HG02884 (cell line): ENCODE data around the gene GRK2.

Experiments used
- ATAC-seq: cut with Tn5 transposase; IDR thresholded peaks from one replicate; pipeline ENCODE4 v1.9.1; 2021; ENCODE audit warnings: mild to moderate bottlenecking, moderate library complexity; ENCODE audit not compliant: unreplicated experiment

The GRK2 gene

DNA sequence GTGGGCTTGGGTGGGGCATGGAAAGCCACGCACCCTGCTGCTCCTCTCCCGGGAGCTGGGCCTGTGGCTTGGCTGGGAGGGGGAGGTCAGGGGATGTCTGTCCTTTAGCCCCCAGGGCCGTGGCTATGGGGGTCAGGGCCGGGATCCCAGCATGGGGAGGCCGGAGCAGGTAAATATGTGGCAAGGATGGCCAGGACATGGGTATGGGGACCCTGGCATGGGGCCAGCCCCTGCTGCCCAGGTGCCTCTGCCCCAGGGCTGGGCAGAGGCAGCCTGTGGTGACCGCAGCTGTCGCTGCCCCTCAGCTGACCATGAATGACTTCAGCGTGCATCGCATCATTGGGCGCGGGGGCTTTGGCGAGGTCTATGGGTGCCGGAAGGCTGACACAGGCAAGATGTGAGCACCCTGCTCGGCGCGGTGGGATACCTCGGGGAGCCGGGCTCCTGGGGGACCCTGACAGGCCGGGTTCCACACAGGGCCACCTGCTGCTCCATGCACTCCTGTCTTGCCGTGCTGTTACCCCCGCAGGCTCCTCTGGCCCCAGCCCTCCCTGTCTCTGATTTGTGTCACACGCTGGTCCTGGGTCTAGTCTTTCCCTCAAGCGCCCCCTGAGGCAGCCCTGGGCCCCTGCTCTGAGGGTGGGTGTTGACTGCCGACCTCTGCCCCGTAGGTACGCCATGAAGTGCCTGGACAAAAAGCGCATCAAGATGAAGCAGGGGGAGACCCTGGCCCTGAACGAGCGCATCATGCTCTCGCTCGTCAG lies 14.7 kb downstream of the GRK2 start:
- no peak for ATAC-seq

- ATAC-seq: no peak
These were observed 15.4 kb downstream of the GRK2 start for GRCh38 chr11:67281552-67282150.

DNA sequence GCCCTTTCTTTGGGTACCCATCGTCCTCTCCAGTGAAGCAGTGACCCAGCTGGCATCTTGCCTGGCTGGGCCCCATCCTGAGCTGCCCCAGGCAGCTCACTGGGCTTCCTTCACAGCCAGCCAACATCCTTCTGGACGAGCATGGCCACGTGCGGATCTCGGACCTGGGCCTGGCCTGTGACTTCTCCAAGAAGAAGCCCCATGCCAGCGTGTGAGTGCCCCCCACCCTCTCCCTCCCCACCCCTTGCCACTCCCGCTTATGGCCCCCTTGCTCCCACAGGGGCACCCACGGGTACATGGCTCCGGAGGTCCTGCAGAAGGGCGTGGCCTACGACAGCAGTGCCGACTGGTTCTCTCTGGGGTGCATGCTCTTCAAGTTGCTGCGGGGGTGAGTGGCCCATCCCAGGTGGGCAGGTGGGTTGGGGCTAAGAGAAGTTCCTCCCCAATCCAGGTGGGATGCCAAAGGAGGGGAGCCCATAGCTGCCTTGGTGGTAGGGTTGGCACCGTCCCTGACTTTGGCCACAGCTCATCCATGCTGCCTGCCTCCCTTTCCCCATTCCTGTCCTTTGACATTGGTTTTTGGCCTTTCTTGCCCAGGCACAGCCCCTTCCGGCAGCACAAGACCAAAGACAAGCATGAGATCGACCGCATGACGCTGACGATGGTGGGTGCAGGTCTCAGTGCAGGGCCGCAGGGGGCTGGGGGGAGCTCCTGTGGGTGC lies 16.0 kb downstream of the GRK2 start:
- ATAC-seq: no peak

DNA sequence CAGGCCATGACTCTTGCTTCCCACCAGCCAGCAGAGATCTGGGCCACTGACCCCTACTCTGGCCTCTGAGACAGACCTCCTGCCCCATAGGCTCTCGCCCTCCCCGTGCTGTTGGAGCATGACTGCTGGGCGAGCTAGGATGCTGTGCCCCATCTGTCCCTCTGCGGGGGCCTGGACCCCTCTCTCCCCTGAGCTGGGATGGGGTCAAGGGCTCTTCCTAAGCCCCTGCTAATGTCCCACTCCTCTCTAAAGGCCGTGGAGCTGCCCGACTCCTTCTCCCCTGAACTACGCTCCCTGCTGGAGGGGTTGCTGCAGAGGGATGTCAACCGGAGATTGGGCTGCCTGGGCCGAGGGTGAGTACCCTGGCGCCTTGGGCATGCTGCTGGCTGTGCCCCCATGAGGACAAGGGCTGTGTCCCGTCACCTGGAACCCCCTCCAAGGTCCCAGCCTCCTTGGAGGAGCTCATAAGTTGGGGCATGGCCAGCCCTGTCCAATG lies 16.7 kb downstream of the GRK2 start:
- no peak for ATAC-seq

DNA sequence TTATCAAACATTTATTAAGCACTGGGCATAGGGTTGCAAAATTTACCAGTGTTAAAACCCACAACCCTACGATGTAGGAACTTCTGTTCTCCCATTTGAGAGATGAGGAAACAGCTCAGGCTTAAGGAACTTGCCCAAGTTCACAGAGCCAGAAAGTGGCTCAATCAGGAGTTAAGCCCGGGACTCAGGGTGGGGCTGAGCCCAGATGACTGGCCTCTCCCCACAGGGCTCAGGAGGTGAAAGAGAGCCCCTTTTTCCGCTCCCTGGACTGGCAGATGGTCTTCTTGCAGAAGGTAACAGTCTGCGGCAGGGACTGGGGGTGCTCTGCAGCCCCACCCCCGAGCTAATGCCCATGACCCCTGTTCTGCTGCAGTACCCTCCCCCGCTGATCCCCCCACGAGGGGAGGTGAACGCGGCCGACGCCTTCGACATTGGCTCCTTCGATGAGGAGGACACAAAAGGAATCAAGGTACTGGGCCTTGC lies 17.2 kb downstream of the GRK2 start:
- no peak for ATAC-seq

DNA sequence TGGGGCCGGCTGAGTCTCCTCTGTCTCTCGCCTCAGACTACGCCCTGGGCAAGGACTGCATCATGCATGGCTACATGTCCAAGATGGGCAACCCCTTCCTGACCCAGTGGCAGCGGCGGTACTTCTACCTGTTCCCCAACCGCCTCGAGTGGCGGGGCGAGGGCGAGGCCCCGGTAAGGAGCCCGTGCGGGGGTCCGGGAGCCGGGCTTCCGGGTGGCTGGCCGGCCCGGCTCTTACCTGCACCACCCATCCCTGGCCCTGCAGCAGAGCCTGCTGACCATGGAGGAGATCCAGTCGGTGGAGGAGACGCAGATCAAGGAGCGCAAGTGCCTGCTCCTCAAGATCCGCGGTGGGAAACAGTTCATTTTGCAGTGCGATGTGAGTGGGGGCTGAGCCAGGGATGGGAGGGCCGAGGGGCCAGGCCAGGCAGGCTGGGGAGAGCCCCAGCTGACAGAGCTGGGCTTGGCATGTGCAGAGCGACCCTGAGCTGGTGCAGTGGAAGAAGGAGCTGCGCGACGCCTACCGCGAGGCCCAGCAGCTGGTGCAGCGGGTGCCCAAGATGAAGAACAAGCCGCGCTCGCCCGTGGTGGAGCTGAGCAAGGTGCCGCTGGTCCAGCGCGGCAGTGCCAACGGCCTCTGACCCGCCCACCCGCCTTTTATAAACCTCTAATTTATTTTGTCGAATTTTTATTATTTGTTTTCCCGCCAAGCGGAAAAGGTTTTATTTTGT lies 18.7 kb downstream of the GRK2 start:
- no peak for ATAC-seq

DNA sequence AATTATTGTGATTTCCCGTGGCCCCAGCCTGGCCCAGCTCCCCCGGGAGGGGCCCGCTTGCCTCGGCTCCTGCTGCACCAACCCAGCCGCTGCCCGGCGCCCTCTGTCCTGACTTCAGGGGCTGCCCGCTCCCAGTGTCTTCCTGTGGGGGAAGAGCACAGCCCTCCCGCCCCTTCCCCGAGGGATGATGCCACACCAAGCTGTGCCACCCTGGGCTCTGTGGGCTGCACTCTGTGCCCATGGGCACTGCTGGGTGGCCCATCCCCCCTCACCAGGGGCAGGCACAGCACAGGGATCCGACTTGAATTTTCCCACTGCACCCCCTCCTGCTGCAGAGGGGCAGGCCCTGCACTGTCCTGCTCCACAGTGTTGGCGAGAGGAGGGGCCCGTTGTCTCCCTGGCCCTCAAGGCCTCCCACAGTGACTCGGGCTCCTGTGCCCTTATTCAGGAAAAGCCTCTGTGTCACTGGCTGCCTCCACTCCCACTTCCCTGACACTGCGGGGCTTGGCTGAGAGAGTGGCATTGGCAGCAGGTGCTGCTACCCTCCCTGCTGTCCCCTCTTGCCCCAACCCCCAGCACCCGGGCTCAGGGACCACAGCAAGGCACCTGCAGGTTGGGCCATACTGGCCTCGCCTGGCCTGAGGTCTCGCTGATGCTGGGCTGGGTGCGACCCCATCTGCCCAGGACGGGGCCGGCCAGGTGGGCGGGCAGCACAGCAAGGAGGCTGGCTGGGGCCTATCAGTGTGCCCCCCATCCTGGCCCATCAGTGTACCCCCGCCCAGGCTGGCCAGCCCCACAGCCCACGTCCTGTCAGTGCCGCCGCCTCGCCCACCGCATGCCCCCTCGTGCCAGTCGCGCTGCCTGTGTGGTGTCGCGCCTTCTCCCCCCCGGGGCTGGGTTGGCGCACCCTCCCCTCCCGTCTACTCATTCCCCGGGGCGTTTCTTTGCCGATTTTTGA lies 19.5 kb downstream of the GRK2 start:
- ATAC-seq: no peak

- no peak for ATAC-seq
These were observed 20.5 kb downstream of the GRK2 start for GRCh38 chr11:67286621-67287333.

DNA sequence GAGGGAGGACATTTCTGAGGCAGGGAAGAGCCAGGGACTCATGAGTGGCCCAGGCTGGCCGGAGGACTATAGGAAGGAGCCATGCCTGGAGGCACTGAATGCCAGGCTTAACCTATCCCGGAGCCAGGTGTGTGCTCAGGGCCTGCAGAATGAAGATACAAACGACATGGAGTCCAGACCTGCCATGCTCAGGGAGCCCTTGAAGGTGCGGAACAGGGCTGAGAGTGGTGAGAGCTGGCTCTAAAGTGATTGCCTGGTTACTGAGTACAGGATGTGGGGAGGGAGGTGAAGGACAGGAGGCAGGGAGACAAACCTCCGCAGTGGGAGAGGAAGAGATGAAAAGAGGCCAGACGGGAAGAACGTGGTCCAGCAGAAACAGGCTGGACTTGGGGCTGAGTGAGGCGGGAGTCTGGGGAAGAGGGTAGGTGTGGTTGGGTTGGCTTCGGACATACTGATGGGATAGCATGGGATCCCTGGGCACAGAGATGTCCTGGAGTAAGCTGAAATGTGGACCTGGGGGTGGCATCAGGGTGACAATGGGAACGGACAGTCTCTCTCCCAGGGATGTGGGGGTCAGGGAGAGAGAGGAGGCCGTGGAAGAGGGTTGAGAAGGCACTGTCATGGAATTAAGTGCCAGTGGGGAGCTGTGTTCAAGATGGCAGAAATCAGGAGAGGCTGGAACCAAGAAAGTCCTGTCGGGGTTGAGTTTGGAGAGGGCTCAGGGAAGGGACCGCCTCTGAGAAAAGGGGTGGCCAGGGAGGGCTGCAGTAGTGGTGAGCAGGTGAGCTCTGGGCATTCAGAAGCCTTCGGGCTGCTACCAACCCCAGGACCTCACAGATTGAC lies 21.3 kb downstream of the GRK2 start:
- ATAC-seq: no peak

- ATAC-seq: no peak
These were observed 21.9 kb downstream of the GRK2 start for GRCh38 chr11:67288198-67288451.

DNA sequence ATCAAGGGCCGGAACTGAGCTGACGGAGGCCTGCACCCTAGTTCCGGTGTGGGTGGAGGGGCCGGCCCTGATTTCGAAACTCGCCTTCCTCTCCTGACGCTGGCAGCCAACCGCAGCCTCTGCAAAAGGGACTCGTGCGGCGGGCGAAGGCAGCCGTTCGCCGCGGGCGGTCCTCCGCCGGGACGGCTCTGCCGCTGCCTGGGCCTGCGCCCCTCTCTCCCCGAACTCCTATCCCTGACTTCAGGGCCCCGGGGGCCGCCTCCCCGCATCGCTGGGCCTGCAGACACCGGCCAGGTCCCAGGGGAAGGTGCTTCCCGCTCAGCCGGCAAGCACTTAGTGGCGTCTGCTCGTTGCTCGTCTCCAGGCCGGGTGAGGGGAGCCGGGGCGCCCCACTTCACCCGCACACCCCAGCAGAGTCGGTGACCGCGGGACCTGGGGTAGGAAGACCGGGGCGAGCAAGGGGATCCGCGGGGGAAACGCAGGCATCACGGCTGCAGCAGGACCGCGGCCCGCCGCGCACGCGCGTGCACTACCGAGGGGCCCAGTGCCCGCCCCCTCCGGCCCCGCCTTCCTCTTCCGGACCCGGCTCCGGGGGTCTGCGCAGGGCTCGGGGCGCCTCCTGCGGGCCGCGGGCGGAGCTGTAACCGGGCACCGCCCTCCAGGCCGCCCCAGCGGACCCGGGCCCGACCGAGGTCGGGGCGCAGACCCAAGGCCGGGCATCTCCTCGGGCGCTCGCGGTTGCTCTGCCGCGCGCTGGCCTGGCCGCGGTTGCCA lies 22.4 kb downstream of the GRK2 start:
- ATAC-seq: peak; percentile 49

DNA sequence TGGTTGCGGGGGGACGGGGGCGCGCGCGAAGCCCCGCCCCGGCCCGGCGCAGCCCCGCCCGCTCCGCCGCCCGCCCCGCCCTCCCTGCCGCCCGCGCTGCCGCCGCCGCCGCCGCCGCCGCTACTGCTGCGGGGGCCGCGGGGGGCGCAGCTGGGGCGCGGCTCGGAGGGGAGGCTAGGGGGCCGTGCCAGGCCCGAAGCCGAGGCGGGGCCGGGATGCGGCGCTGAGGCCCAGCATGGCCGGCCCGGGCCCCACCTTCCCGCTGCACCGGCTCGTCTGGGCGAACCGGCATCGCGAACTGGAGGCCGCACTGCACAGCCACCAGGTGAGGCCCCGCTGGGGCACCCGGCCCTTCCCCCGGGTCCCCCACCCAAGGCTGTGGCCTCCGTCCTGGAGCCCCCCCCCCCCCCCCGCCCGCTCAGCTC lies 23.0 kb downstream of the GRK2 start, which contains the start of gene ANKRD13D:
Gene ANKRD13D (plus strand): TSS at position 78 of the 425 bp plus-strand sequence. CDS start 158 bp downstream, at position 236.
- no peak for ATAC-seq

- ATAC-seq: no peak
These were observed 23.6 kb downstream of the GRK2 start for GRCh38 chr11:67289651-67290479.

- no peak for ATAC-seq
These were observed 24.5 kb downstream of the GRK2 start for GRCh38 chr11:67290801-67291200.

GRCh38 chr11:67291481-67292381 lies 25.5 kb downstream of the GRK2 start:
- ATAC-seq: no peak

GRCh38 chr11:67292671-67293070 lies 26.4 kb downstream of the GRK2 start:
- ATAC-seq: no peak
